ENCODE measurements around the gene RGS16. TPM values are rescaled to one million over a fixed set of nuclear protein-coding genes. Genes with fewer than 3 reads are reported as not detected.

RGS16 gene
- total RNA-seq, 1 experiment from 2014 or later, result 6.5 TPM

Other genes with a start within 250 kb of the RGS16 start
- 165 TPM for gene GLUL, start 212.6 kb downstream of the RGS16 start, total RNA-seq (2021; ENCODE audit: unreplicated experiment)
- not detected for gene TEDDM1, start 203.7 kb downstream of the RGS16 start, total RNA-seq (2021; ENCODE audit: unreplicated experiment)
- gene RGSL1, start 154.2 kb downstream of the RGS16 start, total RNA-seq (2021; ENCODE audit: unreplicated experiment), result not detected
- 2.9 TPM for gene RNASEL, start 15.1 kb downstream of the RGS16 start, total RNA-seq (2021; ENCODE audit: unreplicated experiment)
- not detected for gene RGS8, start 80.2 kb upstream of the RGS16 start, total RNA-seq (2021; ENCODE audit: unreplicated experiment)
- gene NPL, start 185.4 kb upstream of the RGS16 start, total RNA-seq (2021; ENCODE audit: unreplicated experiment), result 0.39 TPM
- gene DHX9, start 235.0 kb upstream of the RGS16 start, total RNA-seq (2021; ENCODE audit: unreplicated experiment), result 220 TPM

Measured in HCT116 (cell line).